Activated CD4-positive, alpha-beta T cell treated with anti-CD3 and anti-CD28 coated beads, Interleukin-2, amount 10 ng/mL, durations not matched to agents 7 days and 5 days (primary cell): ENCODE measurements around the gene PTGDR2. TPM values are rescaled to one million over a fixed set of nuclear protein-coding genes. Genes with fewer than 3 reads are reported as not detected.

Experiments used
- CTCF ChIA-PET: fragments of 350-600 bp; sonication (Branson Sonifier 250); formaldehyde crosslinking; loops from one replicate; lab custom pipeline; 2021; ENCODE audit warnings: antibody characterized with exemption; lab: Charles Lee
- POLR2A ChIA-PET: fragments of 350-600 bp; sonication (Branson Sonifier 250); formaldehyde crosslinking; loops from one replicate; lab custom pipeline; 2021; ENCODE audit warnings: antibody characterized with exemption; lab: Charles Lee
- DNase-seq: peaks from one replicate; pipeline ENCODE4 v3.0.0-alpha.2; 2020
- H3K27ac Mint-ChIP-seq: one replicate; pipeline ENCODE4 v1.8.0; 2021; ENCODE audit warnings: mild to moderate bottlenecking, moderate library complexity, mixed read lengths
- H3K27me3 Mint-ChIP-seq: one replicate; pipeline ENCODE4 v1.8.0; 2021; ENCODE audit warnings: mixed read lengths
- H3K36me3 Mint-ChIP-seq: one replicate; pipeline ENCODE4 v1.8.0; 2021; ENCODE audit warnings: low read depth, mixed read lengths
- H3K4me1 Mint-ChIP-seq: one replicate; pipeline ENCODE4 v1.8.0; 2021; ENCODE audit warnings: mixed read lengths
- H3K4me3 Mint-ChIP-seq: one replicate; pipeline ENCODE4 v1.8.0; 2021; ENCODE audit warnings: mild to moderate bottlenecking, moderate library complexity, mixed read lengths
- H3K9me3 Mint-ChIP-seq: one replicate; pipeline ENCODE4 v1.8.0; 2021; ENCODE audit warnings: mixed read lengths
- total RNA-seq, 2 experiments: library from RNA; stranded (reverse); gene quantifications; one replicate each; pipeline ENCODE4 v1.2.3, GENCODE V29; 2021

Gene PTGDR2
- total RNA-seq, 2 experiments from 2014 or later = 1.3 to 1.4 TPM

- DNase-seq = no peak
- H3K9me3 Mint-ChIP-seq = no peaks in the 10 kb centered on the region
- peaks cover 32% of the 10 kb centered on the region for H3K4me1 Mint-ChIP-seq
- POLR2A ChIA-PET = no interaction called here
- CTCF ChIA-PET = interaction anchor here (1.5 to 1.8 kb wide), 4 partner anchors 7 to 25 kb away, joined by 3 to 5 read pairs (median 4); partner anchors contain the start of gene PTGDR2
- H3K27ac Mint-ChIP-seq = no peak overlapping the region
- no peaks in the 10 kb centered on the region for H3K36me3 Mint-ChIP-seq
- H3K4me3 Mint-ChIP-seq = no peak overlapping the region
- peaks cover 2% of the 10 kb centered on the region for H3K27me3 Mint-ChIP-seq
These were observed 8.1 kb upstream of the PTGDR2 start for GRCh38 chr11:60863550-60864521.

- Mint-ChIP-seq H3K9me3 (no peaks in the 10 kb centered on the region), H3K27me3 (peaks cover 2% of the 10 kb centered on the region), H3K27ac (no peak overlapping the region), H3K4me1 (peaks cover 36% of the 10 kb centered on the region), H3K36me3 (peaks cover 1% of the 10 kb centered on the region), H3K4me3 (no peak overlapping the region)
- ChIA-PET CTCF (interaction anchor here (1.0 to 1.6 kb wide), 2 partner anchors 18 to 27 kb away, joined by 3 to 4 read pairs; no protein-coding TSS in a partner anchor), POLR2A (no interaction called here)
- DNase-seq = no peak
These were observed 6.4 kb upstream of the PTGDR2 start for GRCh38 chr11:60862171-60862570.

- POLR2A ChIA-PET = interaction anchor here (0.6 to 0.7 kb wide), 2 partner anchors 26 to 52 kb away, joined by 4 to 7 read pairs; no protein-coding TSS in a partner anchor
- no peak for DNase-seq
- peaks cover 36% of the 10 kb centered on the region for H3K4me1 Mint-ChIP-seq
These were observed 5.2 kb upstream of the PTGDR2 start for GRCh38 chr11:60860943-60861342.

GRCh38 chr11:60859616-60860250, 4.0 kb upstream of the PTGDR2 start:
- Mint-ChIP-seq H3K27ac (no peak overlapping the region), H3K4me1 (peaks cover 33% of the 10 kb centered on the region), H3K4me3 (no peak overlapping the region), H3K27me3 (peaks cover 2% of the 10 kb centered on the region), H3K9me3 (no peaks in the 10 kb centered on the region), H3K36me3 (peaks cover 1% of the 10 kb centered on the region)
- no peak for DNase-seq
- POLR2A ChIA-PET = no interaction called here
- CTCF ChIA-PET = interaction anchor here (1.6 kb wide), 1 partner anchor 28 kb away, joined by 5 read pairs; no protein-coding TSS in a partner anchor

More at GRCh38 chr11:60860943-60861342, 5.2 kb upstream of the PTGDR2 start:
- Mint-ChIP-seq H3K9me3 (no peaks in the 10 kb centered on the region), H3K36me3 (peaks cover 1% of the 10 kb centered on the region), H3K4me3 (no peak overlapping the region), H3K27me3 (peaks cover 2% of the 10 kb centered on the region), H3K27ac (no peak overlapping the region)
- CTCF ChIA-PET = interaction anchor here (1.0 to 1.6 kb wide), 3 partner anchors 9 to 27 kb away, joined by 4 to 5 read pairs (median 5); no protein-coding TSS in a partner anchor

GRCh38 chr11:60858731-60859464, 3.1 kb upstream of the PTGDR2 start:
- POLR2A ChIA-PET = no interaction called here
- no peak for DNase-seq
- H3K36me3 Mint-ChIP-seq = peaks cover 1% of the 10 kb centered on the region
- H3K27me3 Mint-ChIP-seq = peaks cover 2% of the 10 kb centered on the region
- H3K9me3 Mint-ChIP-seq = no peaks in the 10 kb centered on the region
- CTCF ChIA-PET = interaction anchor here (1.2 kb wide), 1 partner anchor 13 kb away, joined by 3 read pairs; no protein-coding TSS in a partner anchor
- H3K4me3 Mint-ChIP-seq = no peak overlapping the region
- H3K27ac Mint-ChIP-seq = peak overlapping the region; percentile 86
- H3K4me1 Mint-ChIP-seq = peaks cover 31% of the 10 kb centered on the region

DNA sequence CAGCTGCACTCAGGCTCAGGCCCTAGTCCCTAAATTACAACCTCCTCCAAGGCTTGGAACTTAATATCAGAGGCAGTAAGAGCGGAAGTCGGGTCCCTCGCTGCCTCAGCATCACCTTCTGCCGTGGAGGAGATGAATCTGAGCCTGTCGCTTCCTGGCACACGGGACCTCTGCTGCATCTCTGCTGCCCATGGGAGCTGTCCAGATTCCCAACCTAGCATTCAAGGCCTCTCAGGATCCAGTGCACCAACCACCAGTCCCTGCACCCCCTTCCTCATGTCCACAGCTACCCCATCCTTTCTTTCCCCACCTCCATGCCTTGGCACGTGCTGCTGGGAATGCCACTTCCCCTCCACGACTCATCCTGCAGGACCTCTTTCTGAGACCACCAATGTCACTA, 2.5 kb upstream of the PTGDR2 start:
- H3K4me1 Mint-ChIP-seq = peaks cover 31% of the 10 kb centered on the region
- ChIA-PET POLR2A (no interaction called here), CTCF (interaction anchor here (1.2 kb wide), 1 partner anchor 12 kb away, joined by 3 read pairs; no protein-coding TSS in a partner anchor)
- peaks cover 2% of the 10 kb centered on the region for H3K27me3 Mint-ChIP-seq
- peaks cover 1% of the 10 kb centered on the region for H3K36me3 Mint-ChIP-seq
- DNase-seq = no peak
- peak overlapping the region; percentile 65 for H3K27ac Mint-ChIP-seq
- H3K9me3 Mint-ChIP-seq = no peaks in the 10 kb centered on the region
- no peak overlapping the region for H3K4me3 Mint-ChIP-seq

DNA sequence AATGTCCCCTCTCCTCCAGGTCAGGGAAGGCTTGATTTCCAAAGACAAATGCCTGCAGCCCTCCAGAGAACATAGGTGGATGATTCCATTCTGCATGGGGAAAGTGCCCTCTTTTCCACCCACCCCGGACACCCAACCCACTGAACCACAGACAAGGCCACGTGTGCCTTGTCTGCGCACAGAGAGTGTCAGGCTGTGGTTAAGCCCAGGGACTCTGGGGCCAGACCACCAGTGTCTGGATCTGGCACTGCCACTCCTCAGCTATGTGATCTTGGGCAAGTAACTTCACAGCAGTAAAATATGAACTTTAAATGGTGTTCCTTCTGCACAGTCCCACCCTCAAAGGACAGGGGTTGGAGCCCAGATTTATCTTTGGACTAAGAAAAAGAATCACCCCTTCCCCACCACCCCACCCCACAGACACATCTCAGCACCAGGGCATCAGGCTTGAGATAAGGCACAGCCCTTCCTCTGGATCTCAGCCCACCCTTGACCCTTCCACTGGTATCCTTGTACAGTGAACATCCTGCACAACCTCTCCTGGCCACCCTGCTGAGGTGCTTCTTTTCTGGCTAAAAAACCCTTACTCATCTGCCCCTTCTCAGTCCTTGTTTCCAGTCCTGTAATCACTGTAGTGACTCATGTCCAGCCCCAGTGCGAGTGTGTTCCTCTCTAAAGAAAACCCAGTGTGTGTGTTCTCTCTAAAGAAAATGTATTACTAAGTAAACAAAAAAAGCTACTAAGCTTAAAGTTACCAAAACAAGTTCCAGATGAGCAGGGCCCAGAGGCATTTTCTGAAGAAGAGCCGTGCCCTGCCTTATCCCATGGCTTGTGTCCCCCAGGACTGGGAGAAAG, 1.9 kb upstream of the PTGDR2 start:
- H3K4me3 Mint-ChIP-seq = no peak overlapping the region
- peaks cover 2% of the 10 kb centered on the region for H3K27me3 Mint-ChIP-seq
- peaks cover 31% of the 10 kb centered on the region for H3K4me1 Mint-ChIP-seq
- POLR2A ChIA-PET = no interaction called here
- H3K9me3 Mint-ChIP-seq = no peaks in the 10 kb centered on the region
- peaks cover 1% of the 10 kb centered on the region for H3K36me3 Mint-ChIP-seq
- CTCF ChIA-PET = interaction anchor here (0.7 to 1.9 kb wide), 3 partner anchors 7 to 318 kb away, joined by 3 to 5 read pairs (median 4); no protein-coding TSS in a partner anchor
- H3K27ac Mint-ChIP-seq = no peak overlapping the region
- DNase-seq = no peak

GRCh38 chr11:60854847-60855725, 664 bp downstream of the PTGDR2 start:
- Mint-ChIP-seq H3K36me3 (peaks cover 9% of the 10 kb centered on the region), H3K9me3 (no peaks in the 10 kb centered on the region), H3K4me3 (no peak overlapping the region), H3K27ac (no peak overlapping the region), H3K4me1 (peaks cover 29% of the 10 kb centered on the region), H3K27me3 (no peaks in the 10 kb centered on the region)
- POLR2A ChIA-PET = interaction anchor here (0.6 kb wide), 1 partner anchor 81 kb away, joined by 3 read pairs; no protein-coding TSS in a partner anchor
- CTCF ChIA-PET = interaction anchor here (0.9 to 1.9 kb wide), 4 partner anchors 10 to 48 kb away, joined by 3 to 5 read pairs (median 4); no protein-coding TSS in a partner anchor
- no peak for DNase-seq

- Mint-ChIP-seq H3K4me1 (peaks cover 24% of the 10 kb centered on the region), H3K4me3 (no peak overlapping the region), H3K9me3 (no peaks in the 10 kb centered on the region), H3K27me3 (no peaks in the 10 kb centered on the region), H3K27ac (no peak overlapping the region), H3K36me3 (peaks cover 12% of the 10 kb centered on the region)
- ChIA-PET CTCF (no interaction called here), POLR2A (no interaction called here)
- no peak for DNase-seq
These were observed 1.5 kb downstream of the PTGDR2 start for GRCh38 chr11:60854140-60854846.
